GM21619 (cell line): Measurements from ENCODE around the gene TAGLN2.

Source experiments
- ATAC-seq: cut with Tn5 transposase; IDR thresholded peaks from one replicate; pipeline ENCODE4 v1.9.1; 2021; ENCODE audit not compliant: unreplicated experiment

The TAGLN2 gene

GRCh38 chr1:159936273-159936904, 11.1 kb upstream of the TAGLN2 start:
- ATAC-seq = no peak

GRCh38 chr1:159935719-159936272, 10.5 kb upstream of the TAGLN2 start:
- no peak for ATAC-seq

DNA sequence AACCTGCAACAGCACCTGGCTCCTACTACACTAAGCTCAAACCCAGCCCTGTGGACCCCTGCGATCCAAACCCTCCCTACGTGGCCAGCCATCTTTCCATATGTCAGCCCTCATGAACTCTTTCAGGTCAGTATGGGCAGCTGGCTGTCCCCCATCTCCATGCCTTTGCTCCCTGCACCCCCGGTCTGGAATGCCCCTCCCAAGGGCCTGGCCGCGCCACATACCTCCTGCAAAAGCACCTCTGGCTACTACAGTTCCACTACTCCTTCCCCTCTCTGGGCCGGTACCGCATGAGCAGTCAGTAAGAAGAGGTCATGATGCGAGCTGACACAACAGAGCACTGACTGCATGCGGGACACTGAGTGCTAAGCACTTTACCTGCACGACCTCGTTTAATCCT, 10.0 kb upstream of the TAGLN2 start:
- ATAC-seq = no peak

- ATAC-seq = no peak
Measured at GRCh38 chr1:159934136-159935039, 9.1 kb upstream of the TAGLN2 start.

DNA sequence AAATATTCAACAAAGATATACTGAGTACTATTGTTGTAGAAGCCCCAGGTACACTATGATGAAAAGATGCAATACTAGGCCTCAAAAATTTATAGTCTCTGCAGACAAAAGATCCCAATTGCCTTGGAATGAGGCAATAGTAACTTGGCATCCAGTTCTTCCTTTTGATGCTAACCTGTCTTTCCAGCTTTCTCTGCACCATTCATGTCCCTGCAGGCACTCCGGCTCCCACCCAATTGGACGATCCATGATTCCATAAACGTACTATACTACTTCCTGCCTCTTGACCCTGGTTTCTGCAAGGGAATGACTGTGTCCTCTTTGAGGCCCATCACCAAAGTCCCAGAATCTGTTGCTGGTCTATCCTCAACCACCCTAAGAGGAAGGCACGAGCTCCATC, 8.0 kb upstream of the TAGLN2 start:
- no peak for ATAC-seq

DNA sequence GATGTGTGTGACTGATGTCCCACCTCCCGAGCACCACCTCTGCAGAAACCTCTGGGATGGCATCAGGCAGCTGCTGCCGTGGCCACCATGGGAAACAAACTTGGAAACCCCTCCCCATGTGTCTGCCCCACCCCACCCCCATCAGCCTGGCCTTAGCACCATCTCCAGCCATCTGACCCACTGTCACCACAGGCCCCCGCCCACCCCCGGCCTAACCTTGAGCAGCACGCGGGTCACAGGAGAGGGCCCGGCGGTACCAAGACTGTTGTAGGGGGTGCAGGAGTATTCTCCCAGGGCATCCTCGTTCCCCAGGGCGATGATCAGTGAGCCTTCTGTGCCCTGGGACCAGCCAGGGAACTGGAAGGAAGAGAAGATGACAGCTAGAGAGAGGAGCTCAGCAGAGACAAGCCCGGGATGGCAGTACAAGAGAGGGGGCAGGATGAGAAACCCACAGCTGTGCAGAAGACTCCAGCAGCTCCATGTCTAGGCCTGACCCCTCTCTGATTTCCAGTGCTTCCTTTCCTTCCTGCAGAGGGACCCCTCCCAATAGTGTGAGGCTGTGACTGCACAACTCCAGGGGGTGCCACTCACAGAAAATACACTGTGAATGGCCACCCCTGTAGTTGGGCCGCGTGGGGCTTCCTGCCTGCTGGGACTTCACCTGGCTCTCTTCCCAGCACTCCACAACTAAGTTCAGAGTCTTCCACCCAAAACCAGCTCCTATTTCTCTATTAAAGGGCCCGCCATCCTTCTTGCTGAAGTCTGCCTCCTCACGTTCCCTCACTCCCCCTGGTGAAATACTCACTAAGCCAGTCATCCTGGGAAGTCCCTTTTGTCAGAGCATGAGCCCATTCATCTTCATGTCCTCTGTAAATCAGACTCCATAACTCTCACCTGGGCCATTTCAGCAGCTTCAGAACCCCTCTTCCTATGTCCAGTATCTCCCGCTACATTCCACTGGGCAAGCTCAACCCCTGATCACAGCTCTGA, 7.3 kb upstream of the TAGLN2 start:
- ATAC-seq = no peak

GRCh38 chr1:159931795-159932173, 6.5 kb upstream of the TAGLN2 start:
- no peak for ATAC-seq

DNA sequence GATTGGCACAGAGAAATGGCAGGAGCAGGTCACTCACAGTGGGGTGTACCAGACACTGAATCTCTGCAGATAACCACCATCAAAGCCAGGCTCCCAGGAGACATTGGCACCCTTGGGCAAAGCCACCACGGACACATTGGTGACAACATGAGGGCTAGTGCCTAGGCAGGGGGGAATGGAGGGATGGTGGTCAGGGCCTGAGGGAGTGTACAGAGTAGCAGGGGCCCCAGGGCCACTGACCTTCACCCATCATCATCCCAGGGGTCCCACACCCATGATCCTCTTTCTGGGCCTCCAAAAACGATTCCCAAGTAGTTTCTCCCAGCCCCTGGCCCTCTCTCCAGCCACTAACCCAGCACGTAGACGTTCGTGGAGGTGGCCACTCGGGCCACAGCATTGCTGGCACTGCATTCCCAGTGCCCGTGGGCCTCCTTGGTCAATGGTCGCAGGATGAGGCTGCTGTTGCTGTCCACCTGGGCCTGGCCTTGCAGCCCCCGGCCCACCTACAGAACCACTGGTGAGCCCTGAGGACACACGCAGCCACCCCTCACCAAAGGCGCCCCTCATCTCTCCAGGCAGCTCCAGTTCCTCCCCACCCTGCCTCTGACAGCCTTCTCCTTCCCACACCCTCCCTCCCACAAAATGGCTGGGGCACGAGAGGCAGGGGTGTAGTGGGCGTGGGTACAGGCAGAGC, 5.9 kb upstream of the TAGLN2 start:
- no peak for ATAC-seq

DNA sequence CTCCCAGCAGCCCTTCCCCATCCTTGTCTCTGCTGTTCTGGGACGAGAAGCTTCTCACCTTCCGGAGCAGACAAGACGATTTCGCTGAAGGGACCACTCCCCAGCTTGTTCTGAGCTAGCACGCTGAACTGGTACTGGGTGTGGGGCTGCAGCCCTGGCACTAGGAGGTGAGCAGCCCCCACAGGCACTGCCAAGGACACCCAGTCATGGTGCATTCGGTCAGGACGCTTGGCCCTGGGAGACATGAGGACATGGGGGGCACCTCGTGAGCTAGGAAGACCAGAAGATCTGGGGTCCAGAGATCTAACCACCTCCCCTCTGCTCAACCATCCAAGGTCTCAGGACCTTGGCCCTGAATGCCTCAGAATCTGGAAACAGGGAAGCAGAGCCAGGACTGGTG, 5.3 kb upstream of the TAGLN2 start:
- no peak for ATAC-seq

DNA sequence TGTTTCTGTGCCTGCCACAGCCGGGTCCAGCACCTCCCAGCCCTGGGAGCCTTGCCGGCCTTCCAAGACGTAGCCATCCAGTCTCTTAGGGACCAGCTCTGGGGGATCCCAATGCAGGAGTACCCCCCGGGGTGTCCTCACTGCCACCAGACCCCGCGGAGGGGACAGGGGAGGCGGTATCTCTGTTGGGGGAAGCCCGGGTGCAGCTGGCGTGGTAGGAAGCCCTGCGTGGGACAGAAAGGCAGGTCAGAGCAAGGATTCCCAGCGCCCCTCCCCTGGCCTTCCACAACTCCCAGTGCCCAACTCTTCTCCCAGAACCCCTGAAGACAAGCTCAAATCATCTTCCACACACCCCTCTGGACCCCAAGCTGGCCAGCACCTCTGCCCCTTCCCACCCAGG, 4.9 kb upstream of the TAGLN2 start:
- no peak for ATAC-seq

- ATAC-seq = no peak
Measured at GRCh38 chr1:159929155-159930051, 4.1 kb upstream of the TAGLN2 start.

DNA sequence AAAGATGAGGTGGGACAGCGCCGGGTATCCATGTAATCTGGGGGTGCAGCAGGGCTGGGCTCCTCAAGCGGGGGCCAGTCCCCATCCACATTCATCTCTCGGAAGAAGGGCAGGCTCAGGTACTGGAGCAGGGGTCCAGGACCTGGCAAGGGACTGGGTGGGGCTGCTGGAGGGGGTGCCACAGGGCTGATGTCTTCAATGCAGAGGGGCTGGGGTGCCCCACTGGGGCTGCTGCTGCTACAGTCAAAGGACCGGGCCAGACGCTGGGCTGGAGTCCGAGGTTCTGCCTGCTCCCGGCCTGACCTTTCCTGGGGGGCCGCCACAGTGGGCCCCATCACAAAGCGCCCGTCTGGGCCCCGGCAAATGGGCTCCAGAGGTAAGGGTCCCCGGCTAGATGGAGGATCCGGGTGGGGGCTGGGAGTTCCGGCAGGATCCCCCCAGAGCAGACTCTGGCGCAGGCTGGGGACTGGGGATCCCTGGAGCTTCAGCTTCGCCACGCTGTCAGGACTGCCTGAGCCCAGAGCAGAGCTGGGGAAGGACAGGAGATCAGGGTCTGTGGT, 3.3 kb upstream of the TAGLN2 start:
- no peak for ATAC-seq

DNA sequence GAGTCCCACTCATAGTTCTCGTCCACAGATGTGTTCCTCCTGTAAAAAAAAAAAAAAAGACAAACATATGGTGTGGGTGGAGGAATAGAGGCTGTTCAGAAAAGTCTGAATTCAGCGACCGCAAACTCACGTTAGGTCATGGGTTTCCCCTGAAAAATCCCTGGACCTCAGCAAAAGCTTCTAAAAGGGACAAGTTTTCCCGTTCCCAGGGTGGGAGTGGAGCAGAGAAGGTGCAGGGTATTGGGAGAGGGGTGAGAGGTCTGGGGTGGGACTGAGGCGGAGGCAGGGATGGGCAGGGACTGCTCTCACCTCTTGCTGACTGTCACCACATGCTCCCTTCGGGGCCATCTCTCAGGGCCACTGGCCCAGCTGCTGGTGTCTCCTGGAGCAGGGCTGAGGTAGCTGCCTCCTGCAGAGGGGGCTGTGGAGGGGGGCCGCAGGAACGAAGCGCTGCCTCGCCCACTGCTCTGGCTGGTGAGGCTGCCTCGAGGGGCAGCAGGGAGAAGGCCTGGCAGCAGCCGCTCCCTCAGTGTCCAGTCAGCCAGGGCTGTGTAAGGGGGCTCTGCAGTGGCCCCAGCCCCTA, 2.6 kb upstream of the TAGLN2 start:
- no peak for ATAC-seq

DNA sequence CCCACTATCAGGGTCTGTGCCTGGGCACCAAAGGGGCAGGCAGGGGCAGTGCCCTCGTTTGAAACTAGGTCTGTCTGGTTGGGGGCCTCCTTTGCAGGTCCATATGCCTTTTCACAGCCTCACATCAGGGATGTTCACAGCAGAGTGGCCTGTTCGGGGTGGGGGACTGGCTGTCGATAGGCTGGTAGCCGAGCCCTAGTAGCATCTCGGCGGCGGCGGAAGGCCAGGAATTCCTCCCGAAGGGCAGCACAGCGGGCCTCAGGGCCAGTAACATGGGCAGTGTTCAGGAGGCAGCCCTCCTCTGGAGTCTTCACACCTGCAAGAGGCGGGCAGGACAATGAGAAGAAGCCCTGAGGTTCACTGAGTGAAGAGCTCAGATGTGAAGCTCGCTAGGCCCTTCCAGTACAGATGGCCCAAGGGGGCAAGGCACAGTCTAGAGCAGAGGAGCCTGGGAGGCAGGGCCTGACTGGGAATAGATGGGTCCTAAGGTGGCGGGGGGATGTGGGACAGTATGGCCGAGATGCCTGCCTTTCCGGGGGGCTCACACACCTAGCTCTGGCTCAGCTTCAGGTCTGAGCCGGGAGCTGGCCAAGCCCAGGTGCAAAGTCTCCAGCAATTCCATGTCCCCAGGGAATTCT, 2.0 kb upstream of the TAGLN2 start:
- ATAC-seq = no peak

DNA sequence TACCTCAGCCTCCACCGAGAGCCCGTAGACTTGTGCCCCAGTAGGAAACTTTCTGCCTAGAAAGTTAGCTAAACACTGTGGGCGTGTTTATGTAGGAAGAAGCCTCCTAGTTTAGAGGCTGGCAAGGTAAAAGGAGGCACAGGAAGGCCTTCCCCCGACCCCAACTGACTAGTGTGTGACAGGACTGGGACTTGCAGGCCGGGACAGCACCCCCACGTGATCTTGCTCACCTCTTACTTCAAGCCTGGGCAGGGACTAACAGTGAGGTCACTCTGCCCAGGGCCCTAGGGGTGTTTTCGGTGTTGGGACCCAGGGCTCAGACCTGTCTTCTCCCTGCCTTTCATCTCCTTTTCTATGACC, 392 bp upstream of the TAGLN2 start:
- peak; percentile 4 for ATAC-seq

DNA sequence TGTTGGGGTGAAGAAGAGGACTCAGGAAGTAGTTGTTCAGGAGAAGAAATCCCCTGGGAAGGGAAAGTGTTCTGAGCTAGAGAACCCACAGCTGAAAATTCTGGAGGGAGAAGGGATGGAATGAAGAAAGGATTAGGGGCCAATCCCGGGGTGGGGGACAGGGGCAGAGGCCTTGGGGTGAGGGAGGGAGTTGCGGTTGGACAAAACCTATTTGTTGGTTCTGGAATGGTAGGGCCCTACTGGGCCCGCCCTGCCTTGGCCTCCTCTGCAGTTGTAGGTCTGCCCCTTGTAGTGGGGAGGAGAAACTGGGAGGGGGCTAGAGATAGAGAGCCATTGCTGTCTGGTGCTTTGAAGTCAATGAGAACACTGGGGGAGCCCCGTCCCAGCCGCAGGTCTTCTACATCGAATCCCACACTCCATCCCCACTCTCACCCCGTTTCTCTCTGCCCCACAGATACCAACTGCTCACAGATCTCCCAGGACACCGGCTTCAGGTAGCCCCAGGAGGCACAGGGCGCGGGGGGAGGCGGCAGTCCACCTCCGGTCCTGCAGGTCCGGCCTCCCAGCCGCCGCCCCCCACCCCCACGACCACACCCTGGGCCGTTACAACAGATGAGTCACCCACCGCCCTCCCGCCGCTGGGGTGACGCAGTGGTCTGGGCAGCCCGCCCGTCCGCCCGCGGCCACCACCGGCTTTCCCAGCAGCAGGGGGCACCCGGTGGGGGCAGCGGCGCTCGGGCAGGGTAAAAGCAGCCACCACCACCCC, 1.1 kb downstream of the TAGLN2 start:
- ATAC-seq = no peak

- ATAC-seq = peak; percentile 24
Measured at GRCh38 chr1:159923203-159924024, 1.9 kb downstream of the TAGLN2 start.
